Left ventricle myocardium superior (tissue), 1 donor: ENCODE data around the gene GPC6. TPM values are rescaled to one million over a fixed set of nuclear protein-coding genes. Genes with fewer than 3 reads are reported as not detected.

Source experiments
- ATAC-seq: fragments of 200-7000 bp; cut with Tn5 transposase; one replicate; pipeline ENCODE4 v1.9.1; 2020; ENCODE audit warnings: mild to moderate bottlenecking, moderate library complexity
- DNase-seq: peaks from one replicate; pipeline ENCODE4 v3.0.0-alpha.2; 2020
- intact Hi-C: fragments of 100-400 bp; cut with micrococcal nuclease; formaldehyde crosslinking; loops from one replicate; pipeline ENCODE4 v1.11.0; 2022
- total RNA-seq: library from RNA; stranded (reverse); fragmentation: NEBNext Ultra II Directional; extraction: Animal tissue kit (Norgen Biotek cat#: 25700); gene quantifications from one replicate; pipeline ENCODE4 v1.2.1, GENCODE V29; 2021
- donor health status: DM: no; HTN: yes; CAD: no; lungs with severe emphysema.

Gene GPC6
- total RNA-seq, 1 donor from 2014 or later, result 1.6 TPM

GRCh38 chr13:93774506-93774905 lies 547.9 kb downstream of the GPC6 start:
- intact Hi-C loops, result no loop called here
- DNase-seq (no peak), ATAC-seq (no peak)

GRCh38 chr13:93775027-93775426 lies 548.4 kb downstream of the GPC6 start:
- no peak for ATAC-seq
- intact Hi-C loops, result no loop called here
- no peak for DNase-seq

GRCh38 chr13:93775507-93776108 lies 549.0 kb downstream of the GPC6 start:
- intact Hi-C loops, result no loop called here
- ATAC-seq (no peak), DNase-seq (no peak)

- ATAC-seq (no peak), DNase-seq (no peak)
- intact Hi-C loops, result no loop called here
Observed at GRCh38 chr13:93776936-93777335, 550.3 kb downstream of the GPC6 start.

- intact Hi-C loops, result no loop called here
- ATAC-seq, result no peak
- DNase-seq, result no peak
Observed at GRCh38 chr13:93777504-93777903, 550.9 kb downstream of the GPC6 start.

GRCh38 chr13:93778548-93778947 lies 551.9 kb downstream of the GPC6 start:
- no peak for DNase-seq
- intact Hi-C loops, result no loop called here
- ATAC-seq, result no peak

- intact Hi-C loops, result no loop called here
- ATAC-seq, result no peak
- no peak for DNase-seq
Observed at GRCh38 chr13:93784191-93784590, 557.6 kb downstream of the GPC6 start.

GRCh38 chr13:93786846-93787489 lies 560.4 kb downstream of the GPC6 start:
- DNase-seq (no peak), ATAC-seq (no peak)
- intact Hi-C loops, result no loop called here

- DNase-seq (no peak), ATAC-seq (no peak)
- intact Hi-C loops, result no loop called here
Observed at GRCh38 chr13:93788456-93788855, 561.8 kb downstream of the GPC6 start.

- intact Hi-C loops, result no loop called here
- no peak for ATAC-seq
- DNase-seq, result no peak
Observed at GRCh38 chr13:93789058-93789457, 562.5 kb downstream of the GPC6 start.

GRCh38 chr13:93794197-93794885 lies 567.7 kb downstream of the GPC6 start:
- intact Hi-C loops, result no loop called here
- ATAC-seq, result no peak
- DNase-seq, result no peak

GRCh38 chr13:93797463-93797862 lies 570.9 kb downstream of the GPC6 start:
- intact Hi-C loops, result no loop called here
- no peak for ATAC-seq
- DNase-seq, result no peak

GRCh38 chr13:93800342-93800741 lies 573.7 kb downstream of the GPC6 start:
- intact Hi-C loops, result no loop called here
- no peak for ATAC-seq
- DNase-seq, result no peak

GRCh38 chr13:93805736-93806135 lies 579.1 kb downstream of the GPC6 start:
- intact Hi-C loops, result no loop called here
- no peak for DNase-seq
- no peak for ATAC-seq

- no peak for ATAC-seq
- no peak for DNase-seq
- intact Hi-C loops, result no loop called here
Observed at GRCh38 chr13:93806861-93807260, 580.3 kb downstream of the GPC6 start.

GRCh38 chr13:93810264-93810663 lies 583.7 kb downstream of the GPC6 start:
- ATAC-seq (no peak), DNase-seq (no peak)
- intact Hi-C loops, result no loop called here

GRCh38 chr13:93811071-93811737 lies 584.6 kb downstream of the GPC6 start:
- no peak for DNase-seq
- no peak for ATAC-seq
- intact Hi-C loops, result no loop called here

GRCh38 chr13:93811738-93812112 lies 585.1 kb downstream of the GPC6 start:
- DNase-seq (no peak), ATAC-seq (no peak)
- intact Hi-C loops, result no loop called here

- intact Hi-C loops, result no loop called here
- no peak for ATAC-seq
Observed at GRCh38 chr13:93814658-93815057, 588.1 kb downstream of the GPC6 start.

GRCh38 chr13:93818345-93818744 lies 591.7 kb downstream of the GPC6 start:
- no peak for ATAC-seq
- intact Hi-C loops, result no loop called here
- no peak for DNase-seq

More at GRCh38 chr13:93814658-93815057, 588.1 kb downstream of the GPC6 start:
- DNase-seq, result no peak
